ENCODE measurements around the gene TTC34.

- TF ChIP-seq CTCF (conservative IDR thresholded peaks at IDR 0.05; ENCODE audit: low read depth, low read length) (no peak), MAZ (IDR thresholded peaks at IDR 0.05; ENCODE audit: borderline replicate concordance, low read depth, low read length) (no peak), MAFK (IDR thresholded peaks at IDR 0.05; ENCODE audit: low read depth, low read length) (no peak), POLR2A (IDR thresholded peaks at IDR 0.05; ENCODE audit: low read depth, low read length) (no peak), CEBPB (IDR thresholded peaks at IDR 0.05; ENCODE audit: low read depth, low read length) (no peak), RAD21 (IDR thresholded peaks at IDR 0.05; ENCODE audit: low read length) (no peak), RCOR1 (IDR thresholded peaks at IDR 0.05; ENCODE audit: insufficient replicate concordance, low read length) (no peak), CHD1 (IDR thresholded peaks at IDR 0.05; ENCODE audit: low read depth, low read length) (no peak), USF2 (IDR thresholded peaks at IDR 0.05; ENCODE audit: low read depth, low read length) (no peak), MXI1 (IDR thresholded peaks at IDR 0.05; ENCODE audit: borderline replicate concordance, low read depth, low read length) (no peak), NFE2L2 (IDR thresholded peaks at IDR 0.05; ENCODE audit: low read depth, low read length) (no peak), SMC3 (IDR thresholded peaks at IDR 0.05; ENCODE audit: low read depth, low read length) (no peak), ELK1 (IDR thresholded peaks at IDR 0.05; ENCODE audit: borderline replicate concordance, low read depth, low read length) (no peak)
Measured at GRCh38 chr1:2592672-2593071, 208.8 kb downstream of the TTC34 start.
